ENCODE measurements around the gene LDLRAD4. TPM values are rescaled to one million over a fixed set of nuclear protein-coding genes. Genes with fewer than 3 reads are reported as not detected.

The LDLRAD4 gene
- total RNA-seq, 1 experiment from 2014 or later, result 0.68 TPM

DNA sequence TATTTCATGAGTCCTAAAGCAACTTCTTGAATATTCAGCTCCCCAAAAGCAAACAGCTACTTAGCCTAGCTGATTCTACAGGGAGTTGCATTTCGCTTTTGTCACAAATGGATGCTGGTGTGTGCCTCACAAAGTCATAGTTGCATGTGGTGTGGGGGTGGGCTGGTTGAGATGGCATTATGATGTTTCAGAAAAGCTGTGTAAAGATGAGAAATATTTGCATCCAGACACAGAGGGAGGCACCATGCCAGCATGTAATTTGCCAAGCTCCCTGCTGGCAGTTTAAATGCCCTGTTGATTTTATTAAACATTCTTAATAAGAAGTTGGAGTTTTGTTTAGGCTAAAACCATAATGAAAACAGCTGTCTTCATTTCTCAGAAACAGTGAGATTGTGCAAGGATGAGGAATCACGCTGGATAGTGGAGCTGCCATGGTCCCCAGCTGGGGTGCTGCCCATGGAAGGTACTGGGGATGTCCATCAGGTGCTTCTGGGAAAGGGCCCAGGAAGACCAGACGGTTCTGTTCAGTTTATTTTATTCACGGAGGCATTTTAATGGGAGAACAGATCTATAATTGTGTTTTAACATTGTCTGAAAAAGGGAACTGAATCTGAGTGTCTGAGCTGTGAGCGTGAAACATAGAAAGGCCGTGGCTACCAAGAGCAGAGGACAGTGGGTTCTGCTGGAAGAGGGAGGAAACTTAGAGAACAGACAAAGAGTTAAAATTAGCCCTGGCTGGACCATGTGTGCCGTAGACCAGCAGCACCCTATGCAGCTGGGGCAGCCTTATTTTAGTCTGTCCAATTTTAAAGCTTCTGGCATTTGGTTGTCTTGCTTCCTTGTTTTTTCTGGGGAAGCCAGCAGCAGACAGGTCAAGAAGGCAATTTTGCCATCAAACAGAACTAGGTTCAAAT, 330.7 kb downstream of the LDLRAD4 start:
- H3K4me1 ChIP-seq (replicated peaks), result no peaks in the 10 kb centered on the region
- DNase-seq (ENCODE audit: low read depth in 1 of 2, low spot score in 2 of 2), result no peak
- no peaks in the 10 kb centered on the region for H3K36me3 ChIP-seq
- no peak overlapping the region for H3K4me3 ChIP-seq
- no peaks in the 10 kb centered on the region for H3K27me3 ChIP-seq (replicated peaks)
- no peak overlapping the region for H3K27ac ChIP-seq
- no peaks in the 10 kb centered on the region for H3K9me3 ChIP-seq (replicated peaks)

DNA sequence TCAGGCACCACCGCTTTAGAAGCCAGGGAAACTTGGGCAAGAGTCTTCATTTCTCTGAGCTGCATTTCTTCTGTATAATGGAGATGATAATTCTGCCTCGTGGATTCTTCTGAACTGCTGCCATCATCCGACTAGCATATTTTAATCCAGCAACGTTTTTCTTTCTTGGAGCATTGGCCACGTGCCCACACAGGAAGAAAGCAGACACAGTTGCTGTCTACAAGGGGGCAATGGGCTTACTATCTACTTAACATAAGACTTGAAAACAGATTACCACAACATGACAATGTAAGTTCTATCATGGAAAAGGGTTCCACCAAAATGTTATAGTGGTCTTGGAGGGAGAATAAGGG, 331.3 kb downstream of the LDLRAD4 start:
- no peak for DNase-seq (ENCODE audit: low read depth in 1 of 2, low spot score in 2 of 2)
- Histone ChIP-seq H3K36me3 (no peaks in the 10 kb centered on the region), H3K27ac (no peak overlapping the region), H3K4me1 (replicated peaks) (no peaks in the 10 kb centered on the region), H3K4me3 (no peak overlapping the region), H3K9me3 (replicated peaks) (no peaks in the 10 kb centered on the region), H3K27me3 (replicated peaks) (no peaks in the 10 kb centered on the region)

DNA sequence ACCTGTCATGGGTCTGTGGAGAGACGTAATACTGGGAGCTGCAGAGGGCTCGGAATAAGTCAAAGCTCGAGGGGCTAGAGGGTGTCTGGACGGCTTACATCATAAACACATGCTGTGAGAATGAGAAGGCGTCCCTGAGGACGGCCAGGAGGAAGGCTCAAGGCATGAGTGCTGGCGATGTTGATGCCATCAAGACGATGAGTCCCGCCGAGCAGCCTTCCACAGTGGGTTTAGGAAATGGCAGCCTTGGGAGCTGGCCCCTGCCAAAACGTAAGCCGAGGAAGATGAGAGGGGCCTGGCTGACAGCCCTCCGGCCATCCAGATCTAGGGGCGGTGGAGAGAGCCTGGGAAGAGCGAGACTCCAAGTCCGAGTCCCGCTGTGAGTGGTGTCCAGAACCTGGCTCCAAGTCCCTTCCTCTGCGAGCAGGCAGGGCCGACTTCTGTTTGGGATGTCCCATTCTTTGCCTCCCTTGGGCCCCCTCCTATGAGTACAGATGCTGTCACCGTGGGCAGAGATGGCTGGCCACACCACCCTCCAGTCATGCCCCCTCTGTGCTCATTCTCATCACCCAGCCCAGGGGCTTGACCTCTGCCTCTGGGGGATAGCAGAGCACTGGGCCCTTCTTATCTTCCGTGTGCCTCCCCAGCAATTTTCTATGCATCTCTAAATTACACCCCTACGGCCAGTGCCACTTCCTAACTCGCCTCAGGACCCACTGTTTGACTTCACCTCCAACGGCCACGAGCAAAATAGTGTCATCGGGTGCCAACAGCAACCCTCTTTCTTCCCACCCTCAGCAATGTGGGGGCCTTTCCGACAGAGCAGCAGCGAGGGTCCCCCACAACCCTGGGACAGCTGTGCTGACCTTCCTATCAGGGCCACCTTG, 332.1 kb downstream of the LDLRAD4 start:
- DNase-seq (ENCODE audit: low read depth in 1 of 2, low spot score in 2 of 2), result no peak
- H3K27me3 ChIP-seq (replicated peaks), result no peaks in the 10 kb centered on the region
- no peaks in the 10 kb centered on the region for H3K4me1 ChIP-seq (replicated peaks)
- H3K27ac ChIP-seq, result no peak overlapping the region
- no peak overlapping the region for H3K4me3 ChIP-seq
- H3K9me3 ChIP-seq (replicated peaks), result no peaks in the 10 kb centered on the region
- no peaks in the 10 kb centered on the region for H3K36me3 ChIP-seq

DNA sequence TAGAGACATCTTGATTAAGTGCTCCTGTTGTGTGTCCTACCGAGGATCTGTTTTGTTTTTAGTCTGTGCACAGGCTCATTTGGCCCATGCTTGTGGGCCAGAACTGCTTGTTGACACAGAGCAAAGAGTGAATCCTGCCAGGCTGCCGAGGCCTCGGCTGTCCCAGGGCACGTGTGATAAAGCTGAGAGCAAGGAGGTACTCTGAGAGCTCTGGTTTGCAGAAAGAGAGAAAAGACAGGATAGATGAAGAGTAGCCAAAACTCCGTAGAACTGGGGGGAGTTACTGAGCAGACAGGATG, 332.7 kb downstream of the LDLRAD4 start:
- DNase-seq (ENCODE audit: low read depth in 1 of 2, low spot score in 2 of 2), result no peak

DNA sequence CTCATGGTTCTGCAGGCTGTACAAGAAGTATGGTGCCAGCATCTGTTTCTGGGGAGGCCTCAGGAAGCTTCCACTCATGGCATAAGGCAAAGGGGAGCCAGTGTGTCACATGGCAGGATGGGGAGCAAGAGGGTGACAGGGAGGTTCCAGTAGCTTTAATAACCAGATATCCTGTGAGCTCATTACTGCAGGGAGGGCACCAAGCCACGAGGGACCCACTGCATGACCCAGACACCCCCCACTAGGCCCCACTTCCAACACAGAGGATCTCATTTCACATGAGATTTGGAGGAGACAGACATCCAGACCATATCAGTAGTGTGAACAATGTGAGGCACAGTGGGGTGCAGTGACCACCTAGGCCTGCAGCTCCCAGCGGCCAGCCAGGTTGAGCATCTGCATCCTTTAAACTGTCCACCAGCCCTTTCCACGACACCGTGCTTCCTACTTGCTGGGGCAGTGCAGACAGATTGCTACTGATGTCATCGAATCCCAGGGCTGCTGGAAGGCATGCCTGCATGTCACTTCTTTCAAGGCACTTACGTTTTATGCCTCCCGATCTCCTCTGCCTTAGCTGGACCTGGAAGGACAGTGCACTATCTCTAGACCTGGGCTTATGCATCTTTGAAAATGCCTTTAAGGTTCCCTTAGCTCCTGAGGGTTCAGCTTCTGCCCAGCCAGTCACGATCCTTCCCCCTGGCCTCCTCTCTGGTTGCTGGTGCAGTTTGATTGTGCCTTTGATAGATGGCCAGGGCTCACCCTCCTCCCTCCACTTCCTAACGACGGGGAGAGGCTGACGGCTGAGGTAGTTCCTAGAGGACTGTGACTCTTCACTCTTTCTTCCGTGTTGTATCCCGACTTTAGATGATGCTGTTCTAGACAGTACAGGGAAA, 333.5 kb downstream of the LDLRAD4 start:
- H3K4me3 ChIP-seq, result no peak overlapping the region
- H3K4me1 ChIP-seq (replicated peaks), result no peaks in the 10 kb centered on the region
- no peaks in the 10 kb centered on the region for H3K36me3 ChIP-seq
- no peak for DNase-seq (ENCODE audit: low read depth in 1 of 2, low spot score in 2 of 2)
- H3K27me3 ChIP-seq (replicated peaks), result no peaks in the 10 kb centered on the region
- no peaks in the 10 kb centered on the region for H3K9me3 ChIP-seq (replicated peaks)
- no peak overlapping the region for H3K27ac ChIP-seq

More for the DNA sequence above, 332.7 kb downstream of the LDLRAD4 start:
- H3K36me3 ChIP-seq, result no peaks in the 10 kb centered on the region
- no peaks in the 10 kb centered on the region for H3K9me3 ChIP-seq (replicated peaks)
- H3K27me3 ChIP-seq (replicated peaks), result no peaks in the 10 kb centered on the region
- no peaks in the 10 kb centered on the region for H3K4me1 ChIP-seq (replicated peaks)
- no peak overlapping the region for H3K4me3 ChIP-seq
- no peak overlapping the region for H3K27ac ChIP-seq

DNA sequence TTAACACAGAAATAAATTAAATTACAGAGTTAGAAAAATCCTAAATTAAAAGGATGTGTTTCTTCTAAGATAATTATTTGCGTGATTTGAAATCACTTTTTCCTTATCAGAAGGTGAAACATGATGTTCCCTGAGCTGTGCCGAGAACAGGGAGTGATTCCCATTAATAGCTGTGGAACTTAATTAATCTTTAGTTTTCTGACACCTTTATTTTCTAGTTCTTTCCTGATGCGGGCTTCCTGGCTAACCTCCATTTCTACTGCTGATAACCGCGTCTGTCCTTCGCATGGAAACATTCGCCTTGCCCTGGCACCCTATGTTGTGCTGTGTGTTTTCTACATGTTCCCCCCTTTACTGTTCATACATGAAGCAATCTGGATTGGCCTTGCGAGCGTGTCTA, 334.9 kb downstream of the LDLRAD4 start:
- Histone ChIP-seq H3K9me3 (replicated peaks) (no peaks in the 10 kb centered on the region), H3K36me3 (no peaks in the 10 kb centered on the region), H3K27me3 (replicated peaks) (no peaks in the 10 kb centered on the region), H3K27ac (no peak overlapping the region), H3K4me3 (no peak overlapping the region), H3K4me1 (replicated peaks) (no peaks in the 10 kb centered on the region)
- DNase-seq (ENCODE audit: low read depth in 1 of 2, low spot score in 2 of 2), result no peak

DNA sequence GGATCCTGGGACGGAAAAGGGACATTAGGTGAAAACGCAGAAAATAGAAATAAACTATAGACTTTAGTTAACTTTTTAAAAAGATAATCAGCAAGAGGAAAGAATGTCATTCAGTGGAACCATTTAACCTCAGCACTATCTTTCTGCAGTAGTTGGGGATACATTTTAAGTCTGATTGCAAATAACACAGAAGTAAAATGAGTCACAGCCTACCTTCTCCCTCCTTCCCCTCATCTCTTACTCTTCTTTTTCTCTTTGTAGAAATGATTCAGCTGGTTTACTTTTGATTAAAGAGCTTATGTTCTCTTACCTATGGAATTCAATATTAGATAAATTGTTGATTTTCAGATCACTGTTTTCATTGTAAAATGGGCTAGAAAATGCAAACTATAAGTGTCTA, 336.6 kb downstream of the LDLRAD4 start:
- H3K27ac ChIP-seq, result no peak overlapping the region
- H3K4me1 ChIP-seq (replicated peaks), result no peaks in the 10 kb centered on the region
- H3K9me3 ChIP-seq (replicated peaks), result no peaks in the 10 kb centered on the region
- H3K36me3 ChIP-seq, result no peaks in the 10 kb centered on the region
- DNase-seq (ENCODE audit: low read depth in 1 of 2, low spot score in 2 of 2), result no peak
- no peaks in the 10 kb centered on the region for H3K27me3 ChIP-seq (replicated peaks)
- H3K4me3 ChIP-seq, result no peak overlapping the region

DNA sequence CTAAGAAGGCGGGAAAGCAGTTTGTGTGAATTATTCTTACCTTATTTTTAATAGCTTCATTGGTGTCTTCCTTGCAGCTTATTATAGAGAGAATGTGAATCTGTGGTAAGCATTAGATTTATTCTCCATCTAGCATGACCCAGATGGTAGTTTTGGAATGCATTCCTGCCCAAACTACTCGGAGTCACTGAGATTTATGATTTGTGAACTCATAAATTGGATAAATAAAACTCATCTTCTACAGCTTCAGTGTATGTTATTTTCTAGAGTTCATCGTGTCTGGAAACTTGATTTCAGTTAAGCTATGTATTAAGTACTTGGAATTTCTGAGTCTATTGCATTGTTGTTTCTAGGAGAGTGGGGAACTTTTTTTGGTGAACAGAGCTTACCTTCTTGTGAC, 337.3 kb downstream of the LDLRAD4 start:
- no peak overlapping the region for H3K27ac ChIP-seq
- no peaks in the 10 kb centered on the region for H3K27me3 ChIP-seq (replicated peaks)
- H3K9me3 ChIP-seq (replicated peaks), result no peaks in the 10 kb centered on the region
- no peaks in the 10 kb centered on the region for H3K4me1 ChIP-seq (replicated peaks)
- H3K4me3 ChIP-seq, result no peak overlapping the region
- no peak for DNase-seq (ENCODE audit: low read depth in 1 of 2, low spot score in 2 of 2)
- no peaks in the 10 kb centered on the region for H3K36me3 ChIP-seq

DNA sequence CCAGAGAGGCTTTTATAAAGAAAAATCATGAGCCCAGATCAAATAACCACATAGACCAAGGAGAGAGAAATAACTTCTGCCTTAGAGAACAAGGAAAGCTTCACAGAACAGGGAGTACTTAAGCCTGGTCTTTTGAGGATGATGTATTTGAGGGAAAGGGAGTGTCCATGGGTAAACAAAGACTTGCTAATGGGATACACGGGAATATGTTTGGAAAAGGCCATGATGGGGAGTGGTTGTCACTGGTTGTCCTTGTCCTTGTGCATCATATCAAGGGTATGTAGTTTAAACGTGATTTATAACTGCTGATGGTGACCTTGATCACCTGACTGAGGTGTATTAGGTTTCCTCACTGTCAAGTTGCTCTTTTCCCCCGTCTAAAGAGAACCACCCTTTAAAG, 337.9 kb downstream of the LDLRAD4 start:
- H3K4me1 ChIP-seq (replicated peaks), result no peaks in the 10 kb centered on the region
- H3K27ac ChIP-seq, result no peak overlapping the region
- DNase-seq (ENCODE audit: low read depth in 1 of 2, low spot score in 2 of 2), result no peak
- H3K36me3 ChIP-seq, result no peaks in the 10 kb centered on the region
- H3K27me3 ChIP-seq (replicated peaks), result no peaks in the 10 kb centered on the region
- no peak overlapping the region for H3K4me3 ChIP-seq
- no peaks in the 10 kb centered on the region for H3K9me3 ChIP-seq (replicated peaks)

DNA sequence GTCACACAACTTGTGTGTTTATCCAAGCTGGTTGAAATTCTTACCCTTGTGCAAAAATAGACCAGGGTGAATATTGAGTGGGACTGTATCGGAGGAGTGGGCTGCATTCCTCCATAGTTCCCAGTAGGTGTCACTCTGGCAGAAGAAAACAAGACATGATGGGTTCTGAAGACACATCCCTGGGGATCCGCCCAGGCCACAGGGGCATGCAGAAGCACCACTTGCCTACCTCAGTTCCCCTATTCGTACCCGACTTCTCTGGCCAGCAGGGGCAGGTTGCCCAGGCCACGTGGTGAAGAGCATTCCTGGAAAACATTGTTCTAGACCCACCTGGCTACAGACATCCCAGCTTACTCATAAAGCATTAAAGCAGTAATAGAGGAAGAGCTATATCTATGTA, 339.6 kb downstream of the LDLRAD4 start:
- Histone ChIP-seq H3K27ac (no peak overlapping the region), H3K9me3 (replicated peaks) (no peaks in the 10 kb centered on the region), H3K27me3 (replicated peaks) (no peaks in the 10 kb centered on the region), H3K36me3 (no peaks in the 10 kb centered on the region), H3K4me1 (replicated peaks) (no peaks in the 10 kb centered on the region), H3K4me3 (no peak overlapping the region)
- DNase-seq (ENCODE audit: low read depth in 1 of 2, low spot score in 2 of 2), result peak; percentile 4 to 31

DNA sequence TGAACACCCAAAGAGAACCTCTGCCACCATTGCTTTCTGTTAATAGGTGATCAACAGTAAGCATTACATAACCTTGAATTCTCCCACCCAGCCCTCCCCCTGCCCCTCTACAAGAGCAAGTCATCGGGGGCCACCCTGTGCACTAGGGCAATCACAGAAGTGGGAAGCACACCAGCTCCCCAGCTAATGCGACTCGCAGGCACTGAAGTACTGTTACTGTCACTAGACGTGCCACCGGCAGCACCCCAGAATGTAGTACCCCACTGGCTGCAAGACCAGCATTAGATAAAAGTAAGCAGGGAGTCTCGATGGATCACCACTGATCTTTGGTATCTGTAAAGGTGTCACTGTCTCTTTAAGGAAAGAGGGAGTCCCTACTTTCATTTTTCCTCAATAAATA, 340.2 kb downstream of the LDLRAD4 start:
- Histone ChIP-seq H3K27me3 (replicated peaks) (no peaks in the 10 kb centered on the region), H3K36me3 (no peaks in the 10 kb centered on the region)

DNA sequence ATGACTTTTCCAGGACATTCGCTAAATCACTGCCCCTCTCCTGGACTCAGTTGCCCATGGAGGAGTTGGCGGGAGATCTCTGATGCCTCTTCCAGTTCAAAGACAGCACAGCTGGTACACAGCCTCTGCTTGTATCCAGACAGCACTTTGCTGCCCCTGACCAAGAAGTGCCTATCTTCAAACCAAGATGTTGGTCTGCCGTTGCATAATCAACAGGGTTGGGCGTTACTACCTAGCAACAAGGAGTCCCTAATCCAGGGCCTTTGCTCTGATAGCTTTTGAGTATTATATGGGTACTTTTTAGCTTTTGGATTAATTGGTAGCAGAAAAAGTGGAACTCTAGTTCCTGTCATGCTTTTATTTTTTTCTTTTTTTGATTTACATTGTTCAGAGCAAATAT, 341.2 kb downstream of the LDLRAD4 start:
- Histone ChIP-seq H3K4me3 (no peak overlapping the region), H3K27ac (no peak overlapping the region), H3K4me1 (replicated peaks) (no peaks in the 10 kb centered on the region), H3K27me3 (replicated peaks) (no peaks in the 10 kb centered on the region), H3K36me3 (no peaks in the 10 kb centered on the region), H3K9me3 (replicated peaks) (no peaks in the 10 kb centered on the region)
- DNase-seq (ENCODE audit: low read depth in 1 of 2, low spot score in 2 of 2), result peak in 1 of 2 experiments; percentile 16

More for the DNA sequence above, 340.2 kb downstream of the LDLRAD4 start:
- no peaks in the 10 kb centered on the region for H3K9me3 ChIP-seq (replicated peaks)
- peak in 1 of 2 experiments; percentile 11 for DNase-seq (ENCODE audit: low read depth in 1 of 2, low spot score in 2 of 2)
- H3K4me1 ChIP-seq (replicated peaks), result no peaks in the 10 kb centered on the region
- H3K4me3 ChIP-seq, result no peak overlapping the region
- no peak overlapping the region for H3K27ac ChIP-seq

DNA sequence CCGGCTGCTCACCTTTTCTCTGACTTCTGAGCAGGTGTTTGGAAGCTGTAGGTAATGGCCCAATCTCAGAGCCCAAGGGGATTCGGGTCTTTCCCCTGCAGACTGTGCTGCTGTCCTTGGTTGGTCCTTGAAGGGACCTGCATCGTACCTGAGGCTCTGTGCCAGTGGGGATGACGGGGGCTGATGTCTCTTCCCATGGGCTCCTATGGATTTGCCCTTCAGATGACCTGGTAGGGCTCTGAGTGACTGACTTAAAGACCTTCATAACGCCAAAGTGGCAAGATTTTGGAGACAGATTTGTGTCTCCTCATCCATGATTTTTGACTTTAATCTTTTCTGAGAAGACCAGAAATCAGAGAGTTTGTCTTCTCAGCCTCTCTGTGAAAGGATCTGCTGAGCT, 341.7 kb downstream of the LDLRAD4 start:
- no peaks in the 10 kb centered on the region for H3K9me3 ChIP-seq (replicated peaks)
- no peak overlapping the region for H3K27ac ChIP-seq
- no peak for DNase-seq (ENCODE audit: low read depth in 1 of 2, low spot score in 2 of 2)
- H3K4me1 ChIP-seq (replicated peaks), result no peaks in the 10 kb centered on the region
- H3K27me3 ChIP-seq (replicated peaks), result no peaks in the 10 kb centered on the region
- no peaks in the 10 kb centered on the region for H3K36me3 ChIP-seq
- no peak overlapping the region for H3K4me3 ChIP-seq
